HG03280 (cell line): Measurements from ENCODE around the gene EFCAB12.

Experiments
- ATAC-seq: cut with Tn5 transposase; IDR thresholded peaks from one replicate; pipeline ENCODE4 v1.9.1; 2021; ENCODE audit warnings: mild to moderate bottlenecking, moderate library complexity; ENCODE audit not compliant: unreplicated experiment

The EFCAB12 gene

GRCh38 chr3:129428376-129429079 is at the start of gene EFCAB12:
Gene EFCAB12, minus strand, starts transcription at chr3:129428636. Its CDS starts 148 bp downstream, at chr3:129428488.
- ATAC-seq = peak; percentile 86

- ATAC-seq = no peak
These were observed 48.1 kb upstream of the EFCAB12 start for GRCh38 chr3:129476586-129476985.

- ATAC-seq = no peak
These were observed 47.4 kb upstream of the EFCAB12 start for GRCh38 chr3:129475863-129476262.

GRCh38 chr3:129474984-129475804 is 46.8 kb upstream of the EFCAB12 start:
- ATAC-seq = no peak

GRCh38 chr3:129473769-129474152 is 45.3 kb upstream of the EFCAB12 start:
- ATAC-seq = no peak

- no peak for ATAC-seq
These were observed 44.8 kb upstream of the EFCAB12 start for GRCh38 chr3:129473067-129473768.

GRCh38 chr3:129470861-129471260 is 42.4 kb upstream of the EFCAB12 start:
- ATAC-seq = no peak

GRCh38 chr3:129469026-129469425 is 40.6 kb upstream of the EFCAB12 start:
- no peak for ATAC-seq

GRCh38 chr3:129467932-129468331 is 39.5 kb upstream of the EFCAB12 start:
- no peak for ATAC-seq

- no peak for ATAC-seq
These were observed 35.3 kb upstream of the EFCAB12 start for GRCh38 chr3:129463716-129464115.

GRCh38 chr3:129463094-129463493 is 34.7 kb upstream of the EFCAB12 start:
- ATAC-seq = no peak

- no peak for ATAC-seq
These were observed 34.0 kb upstream of the EFCAB12 start for GRCh38 chr3:129462361-129462968.

- no peak for ATAC-seq
These were observed 33.2 kb upstream of the EFCAB12 start for GRCh38 chr3:129461461-129462146.

- no peak for ATAC-seq
These were observed 32.6 kb upstream of the EFCAB12 start for GRCh38 chr3:129461022-129461421.

- no peak for ATAC-seq
These were observed 32.1 kb upstream of the EFCAB12 start for GRCh38 chr3:129460572-129460971.

GRCh38 chr3:129460155-129460554 is 31.7 kb upstream of the EFCAB12 start:
- peak; percentile 52 for ATAC-seq

- no peak for ATAC-seq
These were observed 25.3 kb upstream of the EFCAB12 start for GRCh38 chr3:129453732-129454131.

GRCh38 chr3:129449279-129450115 is 21.1 kb upstream of the EFCAB12 start:
- no peak for ATAC-seq

GRCh38 chr3:129448186-129448895 is 19.9 kb upstream of the EFCAB12 start:
- no peak for ATAC-seq
